Cardiac fibroblast (primary cell): ENCODE results near the gene MDM4.
A peak's percentile ranks its signal among the peaks of the same experiment; 100 is the strongest.
"Not testable (repeated sequence)": the region's sequence is repeated elsewhere in the genome, so short reads cannot be mapped to it uniquely, and the experiment has no call there.

Experiments used
- DNase-seq, 2 donors: peaks; one replicate each; pipeline versions ENCODE4 v3.0.0 to v3.0.0-alpha.2; 2010; ENCODE audit warnings: low read depth in 2 of 2
- H3K4me3 ChIP-seq, 2 donors: replicated peaks in 1 of 2; 1 replicate in 1 of 2; 2 replicates in 1 of 2; pipeline ENCODE4 v1.5.1; 2011; ENCODE audit warnings: low read depth in 2 of 2, low read length in 2 of 2, mild to moderate bottlenecking in 2 of 2, moderate library complexity in 1 of 2
- TF ChIP-seq, protein P1 (sequence below): IDR thresholded peaks from one replicate; pipeline ENCODE4 v1.5.1; 2011; ENCODE audit warnings: low read depth, mild to moderate bottlenecking, low read length, inconsistent platforms

Gene MDM4

GRCh38 chr1:204568576-204569315 is 52.5 kb downstream of the MDM4 start:
- TF ChIP-seq, protein P1, sequence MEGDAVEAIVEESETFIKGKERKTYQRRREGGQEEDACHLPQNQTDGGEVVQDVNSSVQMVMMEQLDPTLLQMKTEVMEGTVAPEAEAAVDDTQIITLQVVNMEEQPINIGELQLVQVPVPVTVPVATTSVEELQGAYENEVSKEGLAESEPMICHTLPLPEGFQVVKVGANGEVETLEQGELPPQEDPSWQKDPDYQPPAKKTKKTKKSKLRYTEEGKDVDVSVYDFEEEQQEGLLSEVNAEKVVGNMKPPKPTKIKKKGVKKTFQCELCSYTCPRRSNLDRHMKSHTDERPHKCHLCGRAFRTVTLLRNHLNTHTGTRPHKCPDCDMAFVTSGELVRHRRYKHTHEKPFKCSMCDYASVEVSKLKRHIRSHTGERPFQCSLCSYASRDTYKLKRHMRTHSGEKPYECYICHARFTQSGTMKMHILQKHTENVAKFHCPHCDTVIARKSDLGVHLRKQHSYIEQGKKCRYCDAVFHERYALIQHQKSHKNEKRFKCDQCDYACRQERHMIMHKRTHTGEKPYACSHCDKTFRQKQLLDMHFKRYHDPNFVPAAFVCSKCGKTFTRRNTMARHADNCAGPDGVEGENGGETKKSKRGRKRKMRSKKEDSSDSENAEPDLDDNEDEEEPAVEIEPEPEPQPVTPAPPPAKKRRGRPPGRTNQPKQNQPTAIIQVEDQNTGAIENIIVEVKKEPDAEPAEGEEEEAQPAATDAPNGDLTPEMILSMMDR: no peak
- H3K4me3 ChIP-seq: no peak overlapping the region
- DNase-seq: no peak

DNA sequence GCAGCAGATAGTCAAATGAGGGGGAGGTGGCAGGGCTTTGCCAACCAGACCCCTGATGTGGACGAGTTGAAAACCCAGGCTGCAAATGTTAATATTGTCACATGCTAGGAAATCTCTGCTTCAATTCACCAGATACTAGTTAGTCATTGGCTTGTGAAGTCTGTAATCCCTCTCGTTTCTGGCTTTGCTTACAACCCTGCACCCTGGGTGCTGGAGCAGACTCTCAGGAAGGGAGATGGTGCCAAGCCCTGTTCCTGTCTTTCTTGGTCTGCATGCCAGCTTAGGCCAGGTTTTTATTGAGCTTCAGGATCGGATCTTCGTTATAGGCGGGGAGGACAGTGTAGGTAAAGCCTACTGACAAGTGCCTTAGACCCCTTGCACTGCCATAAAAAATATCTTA is 53.3 kb downstream of the MDM4 start:
- H3K4me3 ChIP-seq: no peak overlapping the region
- DNase-seq: no peak
- TF ChIP-seq, protein P1: no peak

DNA sequence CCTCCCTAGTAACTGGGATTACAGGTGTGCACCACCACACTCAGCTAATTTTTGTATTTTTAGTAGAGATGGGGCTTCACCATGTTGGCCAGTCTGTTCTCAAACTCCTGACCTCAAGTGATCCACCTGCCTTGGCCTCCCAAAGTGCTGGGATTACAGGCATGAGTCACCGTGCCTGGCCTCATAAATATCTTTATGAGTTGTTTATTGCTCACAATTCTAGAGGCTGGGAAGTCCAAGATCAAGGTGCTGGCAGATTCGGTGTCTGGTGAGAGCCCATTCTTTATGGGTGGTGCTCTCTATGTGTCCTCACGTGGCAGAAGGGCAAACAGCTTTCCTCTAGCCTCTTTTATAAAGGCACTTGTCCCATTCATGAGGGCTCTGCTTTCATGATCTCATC is 53.8 kb downstream of the MDM4 start:
- not testable (repeated sequence) for DNase-seq, H3K4me3 ChIP-seq

GRCh38 chr1:204571128-204571527 is 54.9 kb downstream of the MDM4 start:
- no peak overlapping the region for H3K4me3 ChIP-seq
- TF ChIP-seq, protein P1: no peak
- DNase-seq: no peak

- H3K4me3 ChIP-seq: no peak overlapping the region
- DNase-seq: no peak
- TF ChIP-seq, protein P1: no peak
Observed at GRCh38 chr1:204571631-204572030, 55.4 kb downstream of the MDM4 start.

GRCh38 chr1:204572923-204573922 is 57.0 kb downstream of the MDM4 start:
- no peak overlapping the region for H3K4me3 ChIP-seq
- DNase-seq: peak in 1 of 2 donors; percentile 32
- TF ChIP-seq, protein P1: no peak
